HTERT RPE-1 (cell line): ENCODE measurements around the gene THRA.

Source experiments
- in situ Hi-C: fragments of 300-500 bp; cut with MboI; formaldehyde crosslinking; loops from 4 replicates; pipeline ENCODE4 v1.14.3; 2020; ENCODE audit warnings: low sequenced_read_pairs

THRA gene

DNA sequence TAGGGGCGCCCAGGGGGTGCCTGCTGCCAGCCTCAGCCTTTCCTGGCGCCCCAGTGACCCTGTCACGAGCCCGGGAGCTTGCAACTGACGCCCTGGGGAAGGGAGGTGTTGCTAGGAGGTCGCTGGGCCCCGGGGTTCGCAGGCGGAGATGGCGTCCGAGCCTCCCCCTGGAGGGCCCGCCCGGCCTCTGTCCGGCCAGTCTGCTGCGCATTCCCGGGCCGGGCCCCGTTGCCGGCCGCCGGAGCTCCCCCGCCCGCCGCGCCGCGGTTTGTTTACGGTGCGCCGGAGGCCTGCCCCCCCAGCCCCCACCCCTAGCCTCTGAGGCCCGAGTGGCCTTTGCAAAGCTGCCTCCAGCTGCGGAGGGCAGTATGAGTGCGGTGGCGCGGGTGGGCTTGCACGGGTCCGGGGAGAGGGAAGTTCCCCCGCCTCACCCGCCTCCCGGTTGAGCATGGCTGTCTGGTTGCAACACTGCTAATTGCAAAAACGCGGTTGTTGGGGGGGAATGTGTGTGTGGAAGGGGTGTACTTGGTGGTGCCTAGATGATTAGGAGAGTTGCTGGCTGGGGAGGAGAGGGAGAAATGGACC is 514 bp downstream of the THRA start:
- in situ Hi-C loops: no loop called here

DNA sequence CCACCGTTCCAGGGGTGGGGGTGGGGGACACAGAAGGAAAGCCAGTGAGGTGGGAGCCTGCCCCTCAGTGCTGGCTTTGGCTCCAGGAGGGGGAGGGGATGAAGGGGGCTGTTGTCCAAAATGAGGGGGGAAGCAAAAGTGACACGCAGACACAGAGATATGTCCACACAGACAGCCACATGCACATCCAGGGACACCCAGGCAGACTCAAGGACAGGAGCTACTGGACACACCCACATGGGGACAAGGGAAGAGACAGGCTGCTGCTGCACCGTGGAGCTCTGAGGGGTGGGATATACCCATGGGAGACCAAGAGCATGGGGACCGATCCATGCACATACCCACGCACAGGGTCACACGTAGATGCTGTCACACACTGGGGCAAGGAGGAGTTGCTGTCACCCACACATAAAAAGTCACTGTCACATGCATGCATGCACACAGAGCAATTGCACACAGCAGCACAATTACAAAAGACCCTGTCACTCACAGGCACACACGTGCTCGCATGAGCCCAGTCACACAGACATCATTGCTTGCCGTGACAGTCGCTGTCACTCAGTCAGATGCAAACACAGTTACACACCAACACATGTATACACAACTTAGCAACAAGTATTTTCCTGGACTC is 1.3 kb downstream of the THRA start:
- in situ Hi-C loops: no loop called here

DNA sequence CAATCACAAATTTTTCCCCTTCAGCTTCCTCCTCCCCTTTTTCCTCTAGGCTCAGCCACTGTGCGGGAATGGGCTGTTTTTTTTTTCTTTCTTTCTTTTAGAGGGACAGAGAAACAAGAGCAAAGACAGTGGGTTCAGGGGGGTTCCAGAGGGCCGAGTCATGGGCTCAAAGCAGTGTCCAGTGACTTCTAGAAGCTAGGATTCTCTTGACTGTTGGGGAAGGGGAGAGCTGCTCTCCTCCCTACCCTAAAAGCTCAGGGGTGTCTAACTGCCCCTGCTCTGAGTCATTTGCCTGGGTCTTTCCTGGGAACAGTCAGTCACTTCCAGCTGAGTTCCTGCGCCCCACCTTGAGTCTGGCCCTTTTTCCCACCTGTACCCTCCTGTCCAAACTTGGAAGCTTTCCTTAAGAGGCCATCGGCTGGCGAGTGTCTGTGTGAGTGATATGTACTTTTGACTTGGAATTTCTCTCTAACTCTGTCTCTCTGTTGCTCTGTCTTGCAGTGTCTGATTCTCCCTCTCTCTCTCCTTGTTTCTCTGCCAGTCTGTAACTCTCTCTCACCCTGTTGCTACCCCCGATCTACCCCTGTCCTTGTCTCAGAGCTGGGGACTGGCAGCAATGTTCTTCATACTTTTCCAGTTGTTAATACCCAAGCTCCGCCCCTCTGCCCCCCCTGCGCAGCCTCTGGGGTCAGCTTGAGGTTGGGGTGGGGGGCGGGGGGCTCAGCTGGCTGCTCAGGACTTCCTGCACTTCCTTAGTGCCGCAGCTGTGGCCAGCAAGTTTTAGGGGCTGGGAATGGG is 2.4 kb downstream of the THRA start:
- in situ Hi-C loops: no loop called here

DNA sequence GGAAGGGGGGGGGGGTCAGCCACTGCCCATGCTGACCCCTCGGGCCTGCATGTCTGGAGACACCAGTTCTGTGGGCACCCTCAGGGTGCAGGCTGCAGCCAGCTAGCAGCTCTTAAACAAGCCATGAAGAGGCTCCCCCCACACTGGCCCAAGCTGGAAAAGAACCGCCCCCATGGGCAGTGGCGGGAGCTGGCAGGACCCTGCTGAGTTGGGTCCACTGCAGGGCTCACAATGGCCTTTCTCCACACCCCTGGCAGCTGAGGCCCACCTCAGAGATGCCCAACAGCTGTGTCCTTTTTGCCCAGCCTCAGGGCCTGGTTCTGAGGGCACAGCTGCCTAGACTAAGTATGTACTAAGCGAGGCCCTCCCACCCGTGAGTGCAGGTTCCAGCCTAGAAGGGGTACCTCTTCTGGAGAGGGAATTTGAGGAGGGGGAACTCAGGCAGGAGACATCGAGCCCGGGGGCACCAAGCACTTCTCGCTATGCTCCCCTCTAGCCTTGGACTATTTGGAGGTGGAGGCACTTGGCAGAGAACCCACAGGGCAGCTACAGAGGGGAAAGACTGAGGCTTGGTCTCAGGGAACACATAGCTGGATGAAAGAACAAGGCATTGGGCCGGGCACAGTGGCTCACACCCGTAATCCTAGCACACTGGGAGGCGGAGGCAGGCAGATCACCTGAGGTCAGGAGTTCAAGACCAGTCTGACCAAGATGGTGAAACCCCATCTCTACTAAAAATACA is 3.2 kb downstream of the THRA start:
- in situ Hi-C loops: no loop called here

DNA sequence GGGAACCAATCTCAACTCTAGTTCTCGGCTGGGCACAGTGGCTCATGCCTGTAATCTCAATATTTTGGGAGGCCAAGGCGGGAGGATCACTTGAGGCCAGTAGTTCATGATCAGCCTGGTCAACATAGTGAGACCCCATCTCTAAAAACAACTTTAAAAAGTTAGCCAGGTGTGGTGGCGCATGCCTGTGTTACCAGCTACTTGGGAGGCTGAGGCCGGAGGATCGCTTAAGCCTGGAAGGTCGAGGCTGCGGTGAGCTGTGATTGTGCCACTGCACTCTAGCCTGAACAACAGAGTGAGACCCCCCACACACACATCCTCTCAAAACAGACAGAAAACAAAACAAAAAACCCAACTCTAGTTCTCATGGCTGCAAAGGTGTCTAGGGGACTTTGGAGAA is 4.9 kb downstream of the THRA start:
- in situ Hi-C loops: no loop called here

DNA sequence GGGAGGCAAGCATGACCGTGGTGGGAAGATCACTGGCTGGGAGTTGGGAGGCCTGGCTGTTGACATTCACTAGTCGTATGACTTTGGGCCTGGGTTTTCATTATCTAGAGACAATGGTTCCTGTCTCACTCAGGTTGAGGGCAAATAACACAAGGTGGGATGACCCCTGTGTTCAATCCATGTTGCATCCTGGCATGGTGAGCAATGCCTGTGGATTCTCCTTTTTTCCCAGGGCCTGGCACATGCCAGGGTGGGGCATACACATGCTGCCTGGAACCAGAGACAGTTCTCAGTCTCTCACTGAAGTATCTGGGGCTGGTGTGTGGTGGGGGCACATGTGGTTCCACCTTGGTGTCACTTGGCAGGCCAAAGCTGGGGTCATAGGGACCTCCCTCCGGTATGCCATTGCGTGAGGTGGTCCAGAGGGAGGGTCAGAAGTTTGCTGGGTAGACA is 5.4 kb downstream of the THRA start:
- in situ Hi-C loops: no loop called here

DNA sequence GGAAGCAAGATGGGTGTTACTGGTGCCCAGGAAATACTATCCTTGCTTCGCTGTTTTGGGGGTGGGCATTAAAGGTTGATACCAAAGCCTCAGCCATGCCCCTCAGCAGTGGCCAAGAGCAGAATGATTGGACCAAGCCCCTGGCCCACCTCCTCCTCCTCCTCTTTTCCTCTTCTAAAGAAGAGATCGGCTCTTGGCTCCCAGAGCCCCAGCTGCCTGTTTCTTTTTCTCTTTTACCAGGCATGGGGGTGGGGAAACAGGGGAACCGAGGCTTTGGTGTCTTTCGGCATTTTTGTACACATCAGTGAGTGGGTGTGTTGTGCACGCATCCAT is 5.8 kb downstream of the THRA start:
- in situ Hi-C loops: no loop called here

DNA sequence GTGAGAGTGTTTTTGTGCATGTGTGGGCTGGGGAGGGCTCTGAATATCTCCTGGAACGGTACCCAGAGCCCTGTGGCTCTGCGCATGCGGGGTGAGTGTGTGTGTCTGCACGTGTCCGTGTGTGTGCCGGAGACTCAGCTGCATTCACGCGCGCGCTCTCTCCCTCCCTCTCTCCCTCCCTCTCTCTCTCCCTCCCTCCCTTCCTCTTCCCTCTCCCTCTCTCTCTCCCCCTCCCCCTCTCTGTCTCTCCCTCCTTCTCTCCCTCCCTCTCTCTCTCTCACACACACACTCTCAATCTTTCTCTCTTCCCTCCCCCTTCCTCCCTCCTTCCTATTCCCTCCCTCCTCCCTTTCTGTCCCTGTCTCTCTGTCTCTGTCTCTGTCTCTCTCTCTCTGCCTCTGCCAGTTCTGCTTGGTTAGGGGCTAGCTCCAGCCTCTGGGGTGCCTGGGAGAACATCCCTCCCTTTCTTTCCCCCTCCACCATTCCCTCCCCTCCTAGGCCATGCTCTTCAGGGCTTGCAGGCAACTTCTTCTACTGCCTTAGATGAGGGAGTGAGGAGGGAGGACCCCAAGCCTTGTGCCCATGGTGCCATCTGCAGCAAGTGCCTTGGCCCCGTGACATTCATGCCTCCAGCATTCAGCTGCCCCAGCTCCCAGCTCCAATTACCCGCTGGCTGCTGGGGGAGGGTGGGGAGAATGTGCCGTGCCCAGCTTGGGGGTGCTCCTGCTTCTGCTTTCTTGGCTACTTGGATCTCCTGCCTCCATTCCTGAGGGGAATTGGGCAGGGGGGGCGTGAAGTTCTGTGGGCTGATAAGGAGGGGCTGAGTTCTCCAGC is 6.4 kb downstream of the THRA start:
- in situ Hi-C loops: no loop called here

DNA sequence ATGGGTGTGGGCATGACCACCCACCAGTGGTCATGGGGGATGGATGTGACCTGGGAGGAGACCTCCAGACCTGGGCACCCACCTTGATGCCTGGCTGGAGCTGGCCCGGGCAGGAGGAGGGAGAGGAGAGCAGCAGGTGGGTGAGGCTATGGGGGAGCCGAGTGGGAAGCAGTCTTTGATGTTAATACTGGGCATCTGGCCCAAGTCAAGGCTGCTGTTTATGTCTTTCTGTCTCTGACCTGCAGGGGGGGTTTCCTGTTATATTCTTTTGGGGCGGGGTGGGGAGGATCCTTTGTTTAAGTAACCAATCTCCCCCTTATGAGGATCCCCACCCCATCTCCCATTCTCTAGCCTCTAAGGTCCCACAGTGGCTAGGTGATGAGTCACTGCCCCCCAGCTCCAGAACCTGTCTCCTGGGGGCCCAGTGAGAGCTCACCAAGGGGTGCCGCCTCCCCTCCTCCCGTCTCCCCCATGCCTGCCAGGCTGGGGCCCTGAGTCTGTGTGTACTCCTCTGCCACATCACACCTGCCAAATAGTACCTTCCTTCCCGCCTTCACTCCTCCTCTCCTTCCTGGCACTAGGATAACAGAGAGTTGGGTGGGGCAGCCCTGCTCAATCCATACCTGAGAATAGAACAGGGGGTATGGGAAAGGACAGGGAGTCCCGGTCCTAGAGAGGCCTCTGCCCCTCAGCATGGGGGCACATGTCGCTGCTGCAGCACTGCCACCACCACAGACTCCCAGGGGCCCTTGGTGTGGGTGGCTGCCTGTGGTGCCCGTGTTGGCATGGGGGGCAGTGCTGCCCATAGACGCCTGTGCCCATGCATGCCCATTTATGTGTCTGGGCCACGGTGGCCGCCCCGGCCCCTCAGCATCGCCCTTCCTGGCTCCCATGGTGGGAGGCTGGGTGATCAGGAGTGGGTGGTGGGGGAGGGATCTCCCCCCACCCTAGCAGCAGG is 7.3 kb downstream of the THRA start:
- in situ Hi-C loops: no loop called here

DNA sequence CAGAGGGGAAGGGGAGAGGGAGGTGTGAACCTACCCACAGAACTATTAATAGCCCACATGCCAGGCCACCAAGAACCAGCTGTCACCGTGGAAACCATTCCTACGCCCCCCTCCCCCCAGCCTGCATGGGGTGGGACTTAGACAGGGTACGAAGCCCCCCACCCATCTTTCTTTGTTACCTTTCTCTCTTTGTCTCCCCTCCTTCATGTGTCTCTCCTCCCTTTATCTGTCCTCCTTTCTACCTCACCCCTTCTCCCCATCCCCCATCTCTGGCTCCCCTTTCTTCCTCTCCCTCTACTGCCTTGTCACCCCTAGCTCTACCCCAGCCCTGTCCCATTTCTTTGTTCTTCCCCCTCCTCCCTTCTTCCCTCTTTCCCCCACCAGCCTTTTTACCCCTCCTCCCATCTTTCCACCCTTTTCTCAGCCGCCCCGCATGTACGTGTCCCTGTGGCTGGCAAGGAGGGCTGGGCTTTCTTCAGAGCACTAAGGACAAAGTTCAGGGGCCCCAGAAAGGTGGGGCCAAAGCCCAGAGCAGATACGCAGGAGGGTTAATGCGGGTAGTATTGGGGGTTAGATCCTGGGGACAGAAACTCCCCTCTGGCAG is 8.0 kb downstream of the THRA start:
- in situ Hi-C loops: no loop called here

DNA sequence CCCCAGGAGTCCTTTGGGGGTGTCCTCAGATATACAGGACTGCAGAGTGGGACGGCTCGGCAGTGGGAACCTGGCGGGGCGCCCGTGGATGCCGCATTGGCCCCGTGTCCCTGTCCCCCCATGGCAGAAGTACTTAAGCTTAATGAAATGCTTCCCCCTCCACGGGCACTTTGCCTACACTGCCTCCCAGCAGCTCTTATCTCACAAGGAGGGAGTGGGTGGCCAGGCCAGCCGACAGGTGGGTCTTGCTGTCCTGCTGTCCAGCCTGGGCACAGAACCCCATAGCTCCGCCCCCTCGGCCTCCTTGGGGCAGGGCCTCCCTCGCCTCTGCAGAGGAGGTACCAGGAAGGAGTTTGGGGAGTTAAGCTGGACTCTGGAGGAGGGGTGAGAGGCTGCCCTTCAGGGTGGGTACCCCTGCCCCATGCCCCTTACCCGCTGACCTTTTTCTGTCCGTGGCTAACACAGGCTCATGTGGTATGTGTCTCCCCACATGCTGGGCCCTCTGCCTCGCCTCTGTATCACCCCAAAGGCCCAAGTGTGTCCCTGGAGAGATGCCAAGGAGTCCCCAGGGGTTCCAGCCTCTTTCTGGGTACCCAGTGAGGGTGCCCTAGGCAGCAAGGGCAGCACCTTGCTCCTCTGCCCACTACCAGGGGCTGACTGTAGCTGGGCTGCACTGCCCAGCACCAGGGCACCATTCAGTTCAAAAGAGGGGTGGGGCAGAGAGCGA is 8.7 kb downstream of the THRA start:
- in situ Hi-C loops: no loop called here

DNA sequence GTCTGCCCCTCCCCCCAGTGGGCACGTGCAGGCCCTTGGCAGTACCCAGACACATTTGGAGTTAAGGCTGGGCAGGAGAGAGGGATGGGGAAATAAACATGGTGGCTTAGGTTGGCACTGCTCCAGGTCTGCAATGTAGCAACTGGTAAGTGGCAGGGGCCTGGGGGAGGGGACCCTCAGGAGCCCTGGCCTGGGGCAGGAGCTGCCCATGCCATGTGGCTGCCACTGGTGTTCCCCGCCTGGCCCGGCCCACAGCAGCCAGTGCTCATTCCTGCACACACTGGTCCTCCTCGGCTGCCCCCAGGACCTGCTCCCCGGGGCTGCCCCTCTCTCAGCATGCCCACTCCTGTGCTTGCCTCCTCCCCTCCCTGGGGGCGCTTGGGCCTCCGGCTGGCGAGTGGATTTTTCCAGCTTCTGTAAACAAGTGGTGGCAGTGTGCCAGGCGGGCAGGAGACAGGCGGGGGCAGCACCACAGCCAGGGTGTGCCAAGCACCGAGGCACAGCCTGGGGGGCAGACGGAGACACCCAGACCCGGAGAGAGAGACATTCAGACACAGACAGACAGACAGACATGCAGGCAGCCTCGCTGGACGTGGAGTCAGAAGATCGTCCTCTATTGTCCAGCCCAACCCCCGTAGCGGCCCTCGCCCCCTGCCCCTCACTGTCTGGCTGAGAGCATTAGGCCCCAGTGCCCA is 9.4 kb downstream of the THRA start:
- in situ Hi-C loops: no loop called here

DNA sequence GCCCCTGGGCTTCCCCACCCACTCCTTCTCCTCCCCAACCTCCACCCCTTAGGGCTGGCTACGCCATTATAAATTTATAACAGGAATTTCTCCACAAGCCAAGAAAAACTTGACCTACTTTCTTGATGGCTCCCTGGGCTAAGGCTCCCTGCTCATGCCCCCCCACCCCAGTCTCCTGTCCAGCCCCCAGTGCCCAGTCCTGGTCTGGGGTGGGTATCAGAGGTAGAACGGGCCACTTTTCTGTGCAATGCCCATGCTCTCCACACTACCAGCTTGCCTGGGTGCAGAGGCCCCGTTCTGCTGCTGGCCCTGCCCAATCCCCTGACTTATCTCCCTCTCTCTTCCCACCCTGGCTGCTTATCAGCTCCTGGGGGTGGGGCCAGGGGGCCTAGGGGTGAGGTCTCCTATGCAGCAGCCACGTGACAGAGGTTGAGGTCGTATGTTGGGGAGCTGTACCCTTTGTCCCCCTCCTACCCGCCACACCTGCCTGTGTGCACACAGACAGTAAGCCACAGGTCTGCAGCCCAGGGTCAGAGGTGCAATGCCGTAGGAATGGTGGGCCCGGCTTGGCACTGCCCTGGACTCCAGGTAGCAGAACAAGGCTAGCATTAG is 10.1 kb downstream of the THRA start:
- in situ Hi-C loops: no loop called here

DNA sequence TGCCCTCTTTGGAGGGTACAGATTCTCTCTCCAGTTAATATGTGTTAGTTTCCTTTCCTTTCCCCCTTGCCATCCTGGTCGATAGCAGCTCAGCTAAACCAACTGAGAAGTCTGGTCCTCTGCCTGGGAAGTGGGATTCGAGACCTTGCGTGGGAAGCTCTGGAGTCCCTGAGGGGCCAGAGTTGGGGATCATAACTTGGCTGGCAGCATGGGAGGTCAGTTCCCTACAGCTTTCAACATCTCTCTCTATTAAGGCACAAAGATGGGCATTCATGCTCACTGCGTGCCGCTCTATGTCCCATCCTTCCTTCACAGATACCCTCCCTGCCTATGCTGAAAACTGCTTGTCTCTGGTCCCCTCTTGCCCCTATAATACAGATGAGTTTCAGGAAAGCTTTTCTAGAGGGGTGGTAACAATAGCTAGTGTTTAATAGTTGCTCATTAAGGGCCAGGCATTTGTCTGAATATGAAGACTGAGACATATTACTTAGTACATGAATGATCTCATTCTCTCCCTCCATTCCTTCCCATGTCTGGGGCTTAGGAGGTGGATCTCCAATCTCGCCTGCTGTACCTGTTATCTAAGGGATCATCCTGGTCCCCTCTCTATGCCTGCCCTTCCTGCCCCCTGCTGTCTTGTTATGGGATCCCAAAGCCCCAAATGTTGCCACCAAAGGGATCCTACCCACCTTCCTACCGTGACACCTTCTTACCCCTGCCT is 10.8 kb downstream of the THRA start:
- in situ Hi-C loops: no loop called here

DNA sequence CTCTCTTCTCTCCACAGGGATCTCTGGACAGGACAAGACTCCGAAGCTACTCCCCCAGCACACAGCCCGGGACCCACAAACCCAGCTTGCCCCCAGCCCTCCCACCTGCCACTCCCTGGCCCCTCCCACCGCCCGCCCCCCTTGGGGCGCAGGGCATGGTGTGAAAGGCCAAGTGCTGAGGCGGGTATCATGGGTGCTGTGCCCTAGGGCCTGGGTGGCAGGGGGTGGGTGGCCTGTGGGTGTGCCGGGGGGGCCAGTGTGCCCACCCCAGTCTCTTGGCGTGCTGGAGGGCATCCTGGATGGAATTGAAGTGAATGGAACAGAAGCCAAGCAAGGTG is 11.4 kb downstream of the THRA start:
- in situ Hi-C loops: no loop called here

DNA sequence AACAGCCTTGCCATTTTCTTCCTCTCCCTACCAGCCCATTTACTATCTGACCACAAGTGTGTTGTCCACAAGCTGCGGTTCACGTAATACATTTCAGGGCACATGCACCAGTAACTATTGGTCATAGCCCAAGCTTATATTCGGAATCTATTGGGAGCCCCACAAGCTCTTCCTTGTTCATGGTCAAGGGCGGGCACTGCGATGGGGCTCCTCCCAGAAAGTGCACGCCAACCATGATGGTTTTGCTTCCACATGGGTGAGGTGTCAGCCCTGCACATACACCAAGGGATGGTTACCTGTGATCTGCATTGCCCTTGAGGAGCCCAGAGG is 12.1 kb downstream of the THRA start:
- in situ Hi-C loops: no loop called here

DNA sequence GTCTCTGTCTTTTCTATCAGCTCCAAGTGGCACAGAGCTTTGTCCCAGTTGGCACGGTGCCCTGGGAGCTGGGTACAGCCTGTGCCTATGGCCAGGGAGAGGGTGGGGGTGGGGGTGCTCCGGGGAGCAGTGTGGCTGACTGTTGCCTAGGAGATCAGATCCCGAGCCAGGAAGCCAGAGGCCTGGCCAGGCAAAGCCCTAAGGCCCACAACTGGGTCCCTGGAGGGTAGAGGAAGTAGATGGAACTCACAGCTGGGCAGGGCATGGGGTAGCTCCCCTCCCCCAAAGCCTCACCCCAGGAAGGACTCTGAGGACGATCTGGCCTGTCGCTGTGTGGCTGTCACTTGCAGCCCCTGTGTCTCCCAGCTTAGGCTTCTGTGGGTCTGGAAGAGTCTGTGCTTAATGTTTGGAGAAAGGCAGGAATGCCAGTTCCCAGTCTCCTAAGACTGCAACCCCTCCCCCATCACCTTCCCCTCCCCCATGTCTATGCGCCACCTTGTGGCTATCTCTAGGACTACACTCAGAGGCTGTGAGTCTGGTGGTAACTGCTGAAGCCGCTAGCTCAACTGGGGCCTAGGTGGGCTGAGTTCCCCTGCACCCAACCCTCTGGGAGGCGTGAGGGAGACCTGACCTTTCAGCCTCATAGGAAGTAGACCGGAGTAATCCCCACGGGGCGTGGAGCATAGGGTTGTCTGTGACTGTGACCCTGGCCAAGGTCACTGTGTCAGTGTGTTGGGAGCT is 12.6 kb downstream of the THRA start:
- in situ Hi-C loops: no loop called here
